Measurements from ENCODE around the gene TGFBR2.

TGFBR2 gene

DNA sequence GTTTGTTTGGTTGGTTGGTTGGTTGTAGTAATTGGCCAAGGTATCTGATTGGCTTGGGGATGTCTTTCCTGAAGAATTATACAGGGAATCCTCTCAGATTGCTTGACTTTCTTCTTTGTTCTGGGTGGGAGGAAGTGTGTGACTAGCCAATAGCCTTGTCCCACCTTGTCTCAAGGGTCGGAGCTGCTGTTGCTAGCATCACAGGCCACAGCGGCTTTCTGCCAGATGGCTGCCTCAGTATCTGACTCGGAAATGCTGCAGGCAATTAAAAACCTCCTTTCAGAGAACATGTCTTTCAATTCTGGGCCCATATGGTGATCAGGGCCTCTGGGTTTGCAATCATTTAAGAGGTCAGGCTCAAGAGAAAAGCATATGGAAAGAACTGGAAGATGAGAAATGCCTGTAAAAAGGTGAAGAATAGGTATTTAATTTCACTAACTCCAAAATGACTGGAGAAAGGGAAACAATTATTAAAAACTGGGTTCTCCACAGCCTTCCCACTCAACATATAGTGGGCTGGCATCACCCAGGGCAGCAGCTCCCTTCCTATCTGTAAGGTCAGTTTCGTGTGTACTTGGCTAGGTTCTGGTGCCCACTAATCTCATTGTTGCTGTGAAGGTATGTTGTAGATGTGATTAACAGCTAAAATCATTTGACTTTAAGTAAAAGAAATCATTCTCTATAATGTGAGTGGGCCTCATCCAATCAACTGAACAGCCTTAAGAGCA, 32.4 kb downstream of the TGFBR2 start:
- DNase-seq = no peak

- DNase-seq = no peak
These were observed 33.5 kb downstream of the TGFBR2 start for GRCh38 chr3:30639937-30640336.

DNA sequence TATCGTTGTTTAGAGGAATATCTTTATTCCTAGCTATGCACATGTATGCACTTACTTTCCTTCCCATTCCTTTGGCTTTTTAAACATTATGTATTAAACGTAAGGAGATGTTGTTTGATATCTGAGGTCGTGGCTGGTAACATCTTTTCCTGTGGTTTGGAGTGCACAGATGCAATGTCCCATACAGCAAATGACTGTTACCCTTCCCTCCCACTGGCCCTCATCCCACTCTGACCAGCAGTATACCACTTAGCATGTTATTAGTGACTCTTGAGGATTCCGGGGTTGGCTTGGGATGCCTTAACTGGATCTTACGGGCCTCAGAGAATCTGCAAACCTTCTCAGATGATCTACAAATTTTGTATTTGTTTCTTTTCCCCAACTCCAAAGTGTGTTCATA, 34.5 kb downstream of the TGFBR2 start:
- no peak for DNase-seq

GRCh38 chr3:30641416-30642251, 35.2 kb downstream of the TGFBR2 start:
- DNase-seq = no peak

- DNase-seq = no peak
These were observed 36.5 kb downstream of the TGFBR2 start for GRCh38 chr3:30642849-30643361.

DNA sequence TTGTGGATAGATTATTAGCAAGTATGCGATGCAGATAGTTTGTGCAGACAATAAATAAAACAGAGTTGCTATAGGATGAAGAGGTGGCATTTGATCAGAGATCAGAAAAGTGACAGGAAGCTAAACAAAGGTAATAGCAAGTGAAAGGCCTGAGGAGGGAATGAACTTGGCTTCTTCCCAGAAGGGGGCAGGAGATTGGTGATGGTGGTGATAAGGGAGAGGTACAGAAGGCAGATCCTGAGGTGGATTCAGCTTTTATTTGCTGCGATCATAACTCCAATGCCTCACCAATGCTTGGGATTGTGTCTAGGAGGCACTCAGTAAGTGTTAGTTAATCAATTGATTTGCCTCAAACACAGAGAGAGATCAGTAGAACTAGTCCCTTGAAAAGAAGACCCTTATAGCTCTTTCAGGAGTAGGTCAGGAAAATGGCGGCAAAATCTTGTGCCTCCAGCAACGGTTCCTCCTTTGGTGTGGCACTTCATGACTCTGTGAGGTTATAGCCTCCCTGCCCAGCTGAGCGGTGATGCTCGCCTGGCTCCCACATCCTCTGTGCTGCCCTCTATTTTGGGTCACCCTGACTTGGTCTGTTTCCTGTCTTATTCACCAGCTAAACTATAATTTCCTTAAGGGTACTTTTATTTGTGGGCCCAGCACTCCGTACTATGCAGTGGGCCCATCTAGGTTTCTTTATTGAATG, 37.5 kb downstream of the TGFBR2 start:
- DNase-seq = no peak

DNA sequence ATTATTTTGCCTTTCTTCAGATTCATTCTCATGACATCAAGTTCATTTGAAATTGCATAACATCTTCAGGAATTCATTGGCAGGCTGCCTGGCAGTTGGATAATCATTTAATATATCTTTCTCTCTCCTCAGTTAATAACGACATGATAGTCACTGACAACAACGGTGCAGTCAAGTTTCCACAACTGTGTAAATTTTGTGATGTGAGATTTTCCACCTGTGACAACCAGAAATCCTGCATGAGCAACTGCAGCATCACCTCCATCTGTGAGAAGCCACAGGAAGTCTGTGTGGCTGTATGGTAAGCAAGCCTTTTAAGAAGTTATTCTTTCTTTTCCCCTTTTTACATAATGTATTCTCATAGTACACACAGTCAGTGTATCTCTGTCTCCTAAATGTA, 38.2 kb downstream of the TGFBR2 start:
- no peak for DNase-seq

DNA sequence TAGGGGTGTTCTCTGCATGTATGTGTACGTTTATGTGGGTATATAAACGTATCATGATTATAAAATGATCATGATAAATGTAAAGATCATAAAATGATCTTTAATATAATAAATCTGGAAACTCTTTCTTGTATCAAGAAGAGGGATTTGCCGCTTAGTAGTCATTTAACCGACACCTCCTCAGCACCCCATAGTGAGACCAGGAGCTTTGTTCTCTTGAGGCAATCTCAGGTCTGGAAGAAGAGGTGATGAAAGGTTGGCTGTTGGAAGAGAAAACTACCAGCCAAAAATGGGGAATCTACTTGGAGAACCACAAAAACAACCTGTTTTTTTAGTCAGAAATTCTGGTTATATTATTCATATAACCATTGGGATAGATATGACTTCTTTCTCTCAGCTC, 38.7 kb downstream of the TGFBR2 start:
- DNase-seq = no peak

DNA sequence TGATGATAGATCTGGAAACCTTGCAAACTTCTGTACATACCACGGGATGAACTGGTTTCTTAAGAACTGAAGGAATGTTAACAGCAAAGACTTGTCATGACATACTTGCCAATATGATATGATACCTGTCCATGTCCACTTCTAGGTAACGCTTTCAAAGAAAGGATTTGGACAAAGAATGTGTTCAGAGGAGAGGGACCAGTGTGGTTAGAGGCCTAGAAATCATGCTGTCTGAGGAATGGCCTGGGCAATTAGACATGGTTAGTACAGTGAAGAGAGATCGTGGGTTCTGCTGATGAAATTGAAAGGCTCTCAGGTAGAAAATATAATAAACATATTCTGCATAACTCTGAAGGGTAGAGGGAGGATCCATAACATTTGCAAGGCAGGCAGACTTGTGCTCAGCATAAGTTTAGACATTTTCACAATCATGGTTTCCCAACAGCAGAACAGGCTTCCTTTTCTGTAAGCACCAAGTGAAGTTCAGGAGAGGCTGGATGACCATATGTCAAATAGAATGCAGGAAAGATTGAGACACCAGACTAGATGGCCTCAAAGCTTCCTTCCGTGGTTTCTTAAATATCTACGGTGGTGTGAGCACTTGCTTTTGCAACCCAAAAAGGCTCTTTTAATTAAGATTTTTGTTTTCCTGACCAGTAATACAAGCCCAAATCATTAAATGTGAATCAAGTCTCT, 39.9 kb downstream of the TGFBR2 start:
- no peak for DNase-seq

GRCh38 chr3:30646961-30647752, 40.8 kb downstream of the TGFBR2 start:
- no peak for DNase-seq

DNA sequence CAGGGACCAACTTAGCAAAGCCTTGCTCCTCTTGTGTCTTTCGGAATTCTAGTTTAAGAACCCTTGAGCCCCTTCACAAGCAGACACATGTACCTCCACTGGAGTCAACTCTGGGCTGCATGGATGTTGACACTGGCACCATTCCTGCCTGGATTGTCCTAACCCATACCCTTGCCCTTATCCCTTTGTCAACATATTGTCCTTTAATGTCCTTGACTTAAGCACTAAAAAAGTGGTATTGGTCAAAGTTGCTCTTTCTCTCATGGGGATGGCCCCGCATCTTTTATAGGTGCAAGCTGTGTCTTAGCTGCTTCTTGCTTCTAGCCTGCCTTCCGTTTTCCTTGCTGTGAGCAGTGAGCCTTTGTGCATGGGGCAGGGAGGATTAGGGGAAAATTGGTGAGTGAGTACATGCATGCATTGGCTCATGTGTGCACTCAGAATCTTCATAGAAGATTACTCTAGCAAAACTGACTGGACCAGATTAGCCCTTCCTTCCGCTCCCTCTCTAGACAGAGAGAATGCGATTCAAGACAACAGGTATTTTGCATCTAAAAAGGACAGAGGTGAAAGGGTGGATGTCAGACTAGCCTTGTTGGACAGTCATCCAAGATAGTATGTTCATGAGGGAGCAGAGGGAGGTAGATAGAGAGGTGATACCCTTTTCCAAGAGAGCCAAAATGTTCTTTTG, 42.4 kb downstream of the TGFBR2 start:
- no peak for DNase-seq

DNA sequence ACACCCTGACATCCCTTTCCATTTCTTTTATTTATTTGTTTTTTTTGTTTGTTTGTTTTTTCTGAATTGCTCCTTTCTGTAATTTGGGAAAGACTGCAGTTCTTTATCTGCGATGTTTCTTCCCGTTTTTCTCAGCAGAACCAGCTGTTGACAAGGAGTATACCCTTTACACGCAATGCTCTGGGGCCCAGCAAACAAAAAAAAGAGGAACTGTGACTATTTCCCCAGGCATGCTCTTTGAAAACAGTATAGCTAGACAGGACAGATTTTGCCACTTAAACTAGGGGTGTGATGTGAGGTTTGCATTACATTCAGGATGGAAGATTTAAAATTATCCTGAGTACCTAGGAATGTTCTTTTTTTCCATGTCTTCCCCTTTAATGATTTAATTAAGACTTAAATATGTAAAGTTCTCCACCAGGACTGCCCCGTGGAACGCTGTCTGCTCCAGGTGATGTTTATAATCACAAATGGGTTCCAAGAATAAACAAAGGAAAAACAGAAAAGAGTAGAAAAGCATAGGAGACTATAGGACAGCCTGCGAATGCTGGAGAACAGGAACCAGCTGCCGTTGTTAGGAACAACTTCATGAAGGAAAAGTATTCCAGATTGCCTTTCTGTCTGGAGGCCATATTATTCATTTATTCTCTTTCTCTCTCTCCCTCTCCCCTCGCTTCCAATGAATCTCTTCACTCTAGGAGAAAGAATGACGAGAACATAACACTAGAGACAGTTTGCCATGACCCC, 43.3 kb downstream of the TGFBR2 start:
- no peak for DNase-seq

DNA sequence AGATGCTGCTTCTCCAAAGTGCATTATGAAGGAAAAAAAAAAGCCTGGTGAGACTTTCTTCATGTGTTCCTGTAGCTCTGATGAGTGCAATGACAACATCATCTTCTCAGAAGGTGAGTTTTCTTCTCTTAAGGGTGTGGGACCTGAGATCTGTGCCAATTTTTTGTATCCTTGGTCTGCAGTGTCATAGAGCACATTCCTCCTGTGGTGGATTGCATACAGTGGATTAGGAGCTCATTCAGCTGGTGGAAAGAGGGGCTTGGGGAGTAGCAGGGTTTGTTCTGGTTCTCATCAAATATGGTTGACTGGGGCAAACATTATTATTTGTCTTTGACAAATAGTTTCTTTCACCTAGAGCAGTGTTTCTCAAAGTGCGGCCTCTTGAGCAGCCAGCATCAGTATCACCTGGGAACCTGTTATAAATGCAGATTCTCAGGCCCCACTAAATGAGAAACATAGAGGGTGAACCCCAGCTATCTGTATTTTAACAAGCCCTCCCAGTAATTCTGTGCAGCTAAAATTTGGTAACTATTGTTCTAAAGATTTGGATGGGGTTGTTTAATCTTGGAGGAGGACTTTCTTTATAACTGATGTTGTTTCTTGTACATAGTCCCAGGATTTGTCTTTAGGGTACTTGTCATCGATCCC, 44.1 kb downstream of the TGFBR2 start:
- DNase-seq = no peak

DNA sequence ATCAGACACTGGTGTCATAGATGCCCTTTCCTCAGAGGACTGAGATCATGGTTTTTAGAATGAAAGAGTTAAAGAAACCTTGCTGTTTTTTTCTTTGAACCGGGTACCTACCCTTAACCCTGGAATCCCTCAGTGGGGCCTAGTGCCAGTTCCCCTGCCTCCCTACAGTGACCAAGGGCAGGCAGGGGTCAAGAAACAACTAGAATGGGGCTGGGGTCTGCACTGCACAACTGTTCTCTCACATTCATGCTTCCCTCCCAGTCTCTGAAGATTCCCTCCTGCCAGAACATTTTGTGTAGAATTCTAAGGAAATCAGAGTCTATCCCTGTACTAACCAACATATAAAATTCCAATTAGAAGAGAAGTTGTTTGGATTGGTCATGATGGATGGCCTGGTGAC, 47.9 kb downstream of the TGFBR2 start:
- DNase-seq = no peak

DNA sequence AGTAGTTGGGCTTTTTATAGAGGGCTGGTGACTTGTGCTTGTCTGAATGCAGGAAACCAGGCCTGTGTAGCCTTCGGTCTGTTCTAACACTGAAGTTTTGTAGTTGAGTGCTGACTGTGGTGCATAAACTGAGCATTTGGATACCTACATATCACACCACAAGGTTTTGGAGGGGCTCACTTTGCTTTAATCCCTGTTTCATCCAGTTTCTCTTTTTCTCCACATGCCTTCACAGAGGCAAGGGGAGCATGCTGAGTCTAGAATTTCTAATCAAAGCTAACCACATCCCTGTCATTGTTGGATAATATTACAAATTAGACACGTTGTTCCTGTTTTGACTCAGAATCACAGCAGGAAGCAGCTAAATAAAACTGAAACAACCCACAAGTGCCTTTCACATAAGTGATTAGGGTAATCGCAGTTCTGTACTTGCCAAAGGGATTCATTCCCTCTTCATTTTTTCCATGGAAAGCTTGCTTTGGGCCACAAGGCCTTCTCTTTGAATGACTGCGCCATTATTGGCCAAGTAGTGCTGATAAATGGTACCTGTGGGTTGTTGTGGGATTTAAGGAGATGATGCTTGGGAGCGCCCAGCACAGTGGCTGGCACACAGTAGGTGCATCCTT, 48.9 kb downstream of the TGFBR2 start:
- no peak for DNase-seq

DNA sequence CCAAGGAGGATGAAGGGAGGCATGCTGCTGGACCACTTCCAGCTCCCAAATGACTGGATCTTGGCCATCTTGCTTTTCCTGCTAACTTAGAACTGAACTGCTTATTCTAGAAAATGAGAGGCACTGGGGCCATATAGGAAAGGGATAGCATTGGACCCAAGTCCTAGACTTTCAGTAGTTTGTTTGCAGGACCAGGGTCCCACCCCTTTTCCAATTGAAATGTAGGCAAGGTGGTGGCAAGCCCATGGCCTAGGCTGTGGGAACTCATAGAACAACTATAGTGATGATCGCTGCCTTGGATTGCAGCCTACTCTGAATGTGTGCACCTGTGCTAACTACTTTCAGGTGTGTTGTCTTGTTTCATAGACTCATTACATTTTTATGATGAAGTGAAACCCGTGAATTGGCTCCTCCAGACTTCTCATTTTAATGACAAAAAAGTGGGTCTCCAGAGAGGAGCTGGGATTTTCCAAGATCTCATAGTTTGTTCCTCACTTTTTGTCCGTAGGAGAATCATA, 50.3 kb downstream of the TGFBR2 start:
- DNase-seq = no peak

DNA sequence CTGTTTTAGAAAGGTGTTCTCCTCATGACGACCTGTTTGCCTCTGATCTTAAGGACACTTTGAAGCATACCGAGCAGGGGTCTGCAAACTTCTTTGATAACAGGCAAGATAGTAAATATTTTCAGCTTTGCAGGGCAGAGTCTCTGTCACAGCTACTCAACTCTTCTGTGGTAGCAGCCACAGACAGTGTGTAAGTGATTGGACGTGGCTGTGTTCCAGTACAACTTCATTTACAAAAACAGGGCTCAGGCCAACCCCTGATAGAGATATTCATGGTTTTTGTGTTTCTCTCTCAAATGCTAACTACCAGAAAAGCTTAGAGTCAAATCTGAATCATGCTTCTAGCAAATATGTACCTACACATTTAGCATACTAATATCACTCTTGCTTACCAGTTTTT, 51.5 kb downstream of the TGFBR2 start:
- no peak for DNase-seq

GRCh38 chr3:30658328-30659052, 52.1 kb downstream of the TGFBR2 start:
- DNase-seq = no peak

All from NCI-H526 treated with DMSO at 0.1 percent for 48 hours (cell line).